Adrenal gland (tissue), 5 donors: ENCODE results near the gene PPL.
"Not testable (repeated sequence)": the region's sequence is repeated elsewhere in the genome, so short reads cannot be mapped to it uniquely, and the experiment has no call there.

Experiments used
- CTCF ChIP-seq, 6 experiments: fragments of 450-650 bp in 4 of 6; fragments of 200-600 bp in 2 of 6; sonication (generic) in 1 of 6; IDR thresholded peaks; 1 replicate in 5 of 6; 2 replicates in 1 of 6; pipeline versions ENCODE4 v1.5.1 to v1.8.0; 2016 to 2021; ENCODE audit warnings: antibody characterized with exemption in 6 of 6, mild to moderate bottlenecking in 2 of 6, moderate library complexity in 1 of 6
- POLR2A ChIP-seq, 2 donors: fragments of 450-650 bp; IDR thresholded peaks; one replicate each; pipeline ENCODE4 v1.6.1; 2017; ENCODE audit warnings: antibody characterized with exemption in 2 of 2, mild to moderate bottlenecking in 2 of 2, moderate library complexity in 1 of 2
- donor health status: DM: no; HTN: no; CAD: no.

GRCh38 chr16:4951583-4951982, 14.6 kb upstream of the PPL start:
- not testable (repeated sequence) for TF ChIP-seq CTCF, POLR2A (IDR thresholded peaks at IDR 0.05)
